A549 (cell line): ENCODE measurements around the gene MYH10.

ENCODE experiments used
- CEBPB ChIP-seq, 2 experiments: fragments of >200 bp in 1 of 2; sonication (Bioruptor Twin) in 1 of 2; formaldehyde crosslinking in 1 of 2; IDR thresholded peaks; 2 replicates each; pipeline ENCODE4 v1.6.1; 2012 to 2016
- EP300 ChIP-seq, 2 experiments: fragments of >200 bp; sonication (Bioruptor Twin); formaldehyde crosslinking; IDR thresholded peaks; 2 replicates in 1 of 2; 3 replicates in 1 of 2; pipeline ENCODE4 v1.6.1; 2016 to 2017
- KDM1A ChIP-seq: fragments of 200-600 bp; sonication (generic); IDR thresholded peaks from 2 replicates; pipeline ENCODE4 v1.6.1; 2016; ENCODE audit warnings: low read depth, mild to moderate bottlenecking
- POLR2A ChIP-seq: IDR thresholded peaks from 2 replicates; pipeline ENCODE4 v1.6.1; 2012; ENCODE audit warnings: mild to moderate bottlenecking, low read length
- POLR2AphosphoS2 ChIP-seq: conservative IDR thresholded peaks from 2 replicates; pipeline ENCODE4 v1.6.1; 2012; ENCODE audit warnings: low read length, improper control_type of control experiment, inconsistent platforms
- SMC3 ChIP-seq: fragments of >200 bp; sonication (Bioruptor Twin); formaldehyde crosslinking; IDR thresholded peaks from 3 replicates; pipeline ENCODE4 v1.6.1; 2018; ENCODE audit warnings: inconsistent platforms
- TF ChIP-seq, protein P1 (sequence below): fragments of >200 bp; sonication (Bioruptor Twin); formaldehyde crosslinking; IDR thresholded peaks from 3 replicates; pipeline ENCODE4 v1.5.1; 2016
- TF ChIP-seq, protein P2 (sequence below): IDR thresholded peaks from 2 replicates; pipeline ENCODE4 v1.6.1; 2012

DNA sequence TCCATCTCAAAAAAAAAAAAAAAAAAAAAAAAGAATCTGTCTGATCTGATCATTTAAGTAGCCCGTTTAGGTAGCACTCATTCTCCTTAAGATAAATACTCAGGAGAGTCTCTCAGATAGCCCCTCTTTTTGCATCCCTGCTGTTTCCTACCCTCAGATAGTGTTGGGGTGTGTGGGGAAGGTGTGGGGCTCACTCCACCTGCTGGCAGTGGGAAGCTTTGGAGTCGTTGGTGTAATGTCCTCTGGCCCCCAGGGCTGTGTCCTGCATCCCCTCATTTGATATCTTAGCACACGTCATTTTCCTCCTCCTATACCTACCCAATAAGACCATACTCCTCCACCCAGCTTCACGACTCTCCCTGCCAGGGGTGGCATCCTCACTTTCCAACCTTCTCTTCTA is 20.5 kb upstream of the MYH10 start:
- no peak for TF ChIP-seq POLR2AphosphoS2
- no peak for TF ChIP-seq CEBPB (IDR thresholded peaks at IDR 0.05)
- TF ChIP-seq, protein P1, sequence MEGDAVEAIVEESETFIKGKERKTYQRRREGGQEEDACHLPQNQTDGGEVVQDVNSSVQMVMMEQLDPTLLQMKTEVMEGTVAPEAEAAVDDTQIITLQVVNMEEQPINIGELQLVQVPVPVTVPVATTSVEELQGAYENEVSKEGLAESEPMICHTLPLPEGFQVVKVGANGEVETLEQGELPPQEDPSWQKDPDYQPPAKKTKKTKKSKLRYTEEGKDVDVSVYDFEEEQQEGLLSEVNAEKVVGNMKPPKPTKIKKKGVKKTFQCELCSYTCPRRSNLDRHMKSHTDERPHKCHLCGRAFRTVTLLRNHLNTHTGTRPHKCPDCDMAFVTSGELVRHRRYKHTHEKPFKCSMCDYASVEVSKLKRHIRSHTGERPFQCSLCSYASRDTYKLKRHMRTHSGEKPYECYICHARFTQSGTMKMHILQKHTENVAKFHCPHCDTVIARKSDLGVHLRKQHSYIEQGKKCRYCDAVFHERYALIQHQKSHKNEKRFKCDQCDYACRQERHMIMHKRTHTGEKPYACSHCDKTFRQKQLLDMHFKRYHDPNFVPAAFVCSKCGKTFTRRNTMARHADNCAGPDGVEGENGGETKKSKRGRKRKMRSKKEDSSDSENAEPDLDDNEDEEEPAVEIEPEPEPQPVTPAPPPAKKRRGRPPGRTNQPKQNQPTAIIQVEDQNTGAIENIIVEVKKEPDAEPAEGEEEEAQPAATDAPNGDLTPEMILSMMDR, result no peak
- no peak for TF ChIP-seq EP300 (IDR thresholded peaks at IDR 0.05)
- no peak for TF ChIP-seq POLR2A
- no peak for TF ChIP-seq SMC3
- TF ChIP-seq, protein P2, sequence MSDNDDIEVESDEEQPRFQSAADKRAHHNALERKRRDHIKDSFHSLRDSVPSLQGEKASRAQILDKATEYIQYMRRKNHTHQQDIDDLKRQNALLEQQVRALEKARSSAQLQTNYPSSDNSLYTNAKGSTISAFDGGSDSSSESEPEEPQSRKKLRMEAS, result no peak
- TF ChIP-seq KDM1A, result no peak
